COLO668 (cell line): ENCODE data around the gene GPR132.
"Not testable (repeated sequence)": the region's sequence is repeated elsewhere in the genome, so short reads cannot be mapped to it uniquely, and the experiment has no call there.

Experiments
- DNase-seq: peaks from one replicate; lab custom pipeline; 2025; ENCODE audit not compliant: unreplicated experiment; lab: John Stamatoyannopoulos, UW

GPR132 gene

GRCh38 chr14:105065280-105066228, at the start of gene GPR132:
Gene GPR132 (minus strand): TSS chr14:105065430. CDS start chr14:105055420, 10,010 bp downstream.
- no peak for DNase-seq

- DNase-seq: not testable (repeated sequence)
Observed at GRCh38 chr14:105109243-105109642, 44.0 kb upstream of the GPR132 start.

- DNase-seq: no peak
Observed at GRCh38 chr14:105108516-105108864, 43.3 kb upstream of the GPR132 start.

GRCh38 chr14:105107781-105108515, 42.7 kb upstream of the GPR132 start:
- DNase-seq: no peak

- no peak for DNase-seq
Observed at GRCh38 chr14:105107351-105107750, 42.1 kb upstream of the GPR132 start.

GRCh38 chr14:105105158-105105557, 39.9 kb upstream of the GPR132 start:
- DNase-seq: no peak

GRCh38 chr14:105102893-105103292, 37.7 kb upstream of the GPR132 start:
- no peak for DNase-seq

- DNase-seq: no peak
Observed at GRCh38 chr14:105102361-105102870, 37.2 kb upstream of the GPR132 start.

GRCh38 chr14:105100910-105101309, 35.7 kb upstream of the GPR132 start:
- no peak for DNase-seq

- DNase-seq: no peak
Observed at GRCh38 chr14:105099778-105100177, 34.5 kb upstream of the GPR132 start.

GRCh38 chr14:105098316-105098715, 33.1 kb upstream of the GPR132 start:
- DNase-seq: no peak

GRCh38 chr14:105097794-105098127, 32.5 kb upstream of the GPR132 start:
- no peak for DNase-seq

- no peak for DNase-seq
Observed at GRCh38 chr14:105096206-105096875, 31.1 kb upstream of the GPR132 start.

- DNase-seq: no peak
Observed at GRCh38 chr14:105095236-105095805, 30.1 kb upstream of the GPR132 start.

GRCh38 chr14:105094193-105094907, 29.1 kb upstream of the GPR132 start:
- DNase-seq: no peak

GRCh38 chr14:105093431-105094192, 28.4 kb upstream of the GPR132 start:
- DNase-seq: peak; percentile 68

GRCh38 chr14:105093038-105093430, 27.8 kb upstream of the GPR132 start:
- peak; percentile 53 for DNase-seq

- peak; percentile 38 for DNase-seq
Observed at GRCh38 chr14:105092171-105093037, 27.2 kb upstream of the GPR132 start.
